HT-29 (cell line): Measurements from ENCODE around the gene MAGI2. TPM values are rescaled to one million over a fixed set of nuclear protein-coding genes. Genes with fewer than 3 reads are reported as not detected.

Experiments
- DNase-seq: peaks from one replicate; pipeline ENCODE4 v3.0.0-alpha.2; 2015; ENCODE audit warnings: low spot score
- small RNA-seq: library from RNA; depleted of rRNA; stranded (forward); fragments of <200 nt; gene quantifications from one replicate; pipeline ENCODE3, GENCODE V24; 2014
- total RNA-seq: library from RNA; depleted of rRNA; stranded (reverse); fragments of >200 nt; shearing (Covaris generic); gene quantifications from 2 replicates; pipeline ENCODE4 v1.2.3, GENCODE V29; 2014

MAGI2 gene
- total RNA-seq, 1 experiment from 2014 or later, result 0.23 TPM

GRCh38 chr7:77971726-77972125, 1481.7 kb downstream of the MAGI2 start:
- DNase-seq, result no peak

- DNase-seq, result no peak
Observed at GRCh38 chr7:77967429-77967828, 1486.0 kb downstream of the MAGI2 start.

Small RNA genes lying within 50 kb of the gene (small RNA-seq; reads per million reads assigned to genes)
- gene RNU6-337P (not detected), gene RNU6-530P (not detected)
